HG03575 (cell line): ENCODE measurements around the gene CNOT3.

ENCODE experiments used
- ATAC-seq: cut with Tn5 transposase; IDR thresholded peaks from one replicate; pipeline ENCODE4 v1.9.1; 2021; ENCODE audit not compliant: unreplicated experiment, insufficient number of reproducible peaks, low FRiP score; ENCODE audit errors: extremely low read depth

Gene CNOT3

GRCh38 chr19:54145541-54146158 lies 8.1 kb downstream of the CNOT3 start:
- no peak for ATAC-seq

GRCh38 chr19:54147676-54148075 lies 10.1 kb downstream of the CNOT3 start:
- ATAC-seq: no peak

- ATAC-seq: no peak
Measured at GRCh38 chr19:54148158-54148557, 10.6 kb downstream of the CNOT3 start.

- ATAC-seq: no peak
Measured at GRCh38 chr19:54149021-54149812, 11.7 kb downstream of the CNOT3 start.

- ATAC-seq: no peak
Measured at GRCh38 chr19:54151362-54152035, 13.9 kb downstream of the CNOT3 start.

- ATAC-seq: no peak
Measured at GRCh38 chr19:54152267-54152666, 14.7 kb downstream of the CNOT3 start.

GRCh38 chr19:54152878-54153524 lies 15.4 kb downstream of the CNOT3 start:
- ATAC-seq: no peak

- ATAC-seq: no peak
Measured at GRCh38 chr19:54153731-54154326, 16.3 kb downstream of the CNOT3 start.

GRCh38 chr19:54154603-54155345 lies 17.2 kb downstream of the CNOT3 start:
- no peak for ATAC-seq

- no peak for ATAC-seq
Measured at GRCh38 chr19:54155694-54156093, 18.1 kb downstream of the CNOT3 start.

GRCh38 chr19:54156490-54156889 lies 18.9 kb downstream of the CNOT3 start:
- ATAC-seq: no peak

- ATAC-seq: no peak
Measured at GRCh38 chr19:54156953-54157352, 19.4 kb downstream of the CNOT3 start.

GRCh38 chr19:54158812-54159351 lies 21.3 kb downstream of the CNOT3 start:
- no peak for ATAC-seq

GRCh38 chr19:54159352-54160181 lies 22.0 kb downstream of the CNOT3 start, which contains the start of gene LENG1:
TSS of gene LENG1 (minus strand) at chr19:54159721. CDS start at chr19:54159695, 26 bp downstream.
- peak; percentile 59 for ATAC-seq

- no peak for ATAC-seq
Measured at GRCh38 chr19:54160182-54160811, 22.7 kb downstream of the CNOT3 start.

GRCh38 chr19:54160854-54161253 lies 23.3 kb downstream of the CNOT3 start:
- no peak for ATAC-seq

GRCh38 chr19:54162241-54162805 lies 24.8 kb downstream of the CNOT3 start:
- ATAC-seq: no peak
